GM12878 (cell line): Measurements from ENCODE around the gene HSPA12B. TPM values are rescaled to one million over a fixed set of nuclear protein-coding genes. Genes with fewer than 3 reads are reported as not detected.

Source experiments
- ATAC-seq: fragments of 200-7000 bp; cut with Tn5 transposase; 3 replicates; pipeline ENCODE4 v1.9.1; 2020; ENCODE audit warnings: mild to moderate bottlenecking, moderate library complexity
- BruUV-seq: library from RNA; stranded (reverse); fragments of 400-500 nt; replicated peaks from 2 replicates; lab custom pipeline; 2021; lab: Mats Ljungman, UMichigan
- CTCF ChIA-PET: fragments of 300-600 bp; sonication (Branson Sonifier 250); formaldehyde crosslinking; extraction: SDS; loops from one replicate; lab custom pipeline; 2021; ENCODE audit warnings: inconsistent platforms; lab: Yijun Ruan, JAX
- POLR2A ChIA-PET: fragments of 350-600 bp; formaldehyde crosslinking; extraction: SDS; loops from one replicate; lab custom pipeline; 2021; ENCODE audit warnings: inconsistent platforms; lab: Charles Lee
- RAD21 ChIA-PET: fragments of 300-600 bp; sonication (Branson Sonifier 250); formaldehyde crosslinking; loops from one replicate; lab custom pipeline; 2023; ENCODE audit warnings: antibody characterized with exemption; ENCODE audit not compliant: unreplicated experiment; lab: Charles Lee
- SMC1A ChIA-PET: fragments of 300-600 bp; sonication (Branson Sonifier 250); formaldehyde crosslinking; loops from one replicate; lab custom pipeline; 2023; ENCODE audit not compliant: unreplicated experiment, uncharacterized antibody; lab: Charles Lee
- DNase-seq: peaks from one replicate; pipeline ENCODE4 v3.0.0-alpha.2; 2011; ENCODE audit warnings: low read depth, low spot score
- FAIRE-seq: peaks from 3 replicates; lab custom pipeline; 2011; peaks lifted over from hg19 to GRCh38; lab: Jason Lieb, UNC
- H2AFZ ChIP-seq: 2 replicates; pipeline ENCODE4 v1.6.0; 2011; ENCODE audit warnings: low read depth, low read length, control low read depth; ENCODE audit not compliant: control insufficient read depth
- H3K27ac ChIP-seq: 2 replicates; pipeline ENCODE4 v1.5.1; 2011; ENCODE audit warnings: control low read depth; ENCODE audit not compliant: control insufficient read depth, insufficient read depth
- H3K27me3 ChIP-seq, 2 experiments: replicated peaks in 1 of 2; 2 replicates each; pipeline versions ENCODE4 v1.6.0 to v1.6.1; 2011; ENCODE audit warnings: low read length in 1 of 2; ENCODE audit not compliant: control insufficient read depth in 2 of 2, insufficient read depth in 2 of 2
- H3K36me3 ChIP-seq, 2 experiments: 2 replicates each; pipeline ENCODE4 v1.5.1; 2011; ENCODE audit warnings: low read length in 1 of 2; ENCODE audit not compliant: control insufficient read depth in 2 of 2, insufficient read depth in 2 of 2
- H3K4me1 ChIP-seq: 2 replicates; pipeline ENCODE4 v1.6.1; 2011; ENCODE audit warnings: mild to moderate bottlenecking, low read length, moderate library complexity, mixed read lengths; ENCODE audit not compliant: control insufficient read depth, insufficient read depth
- H3K4me2 ChIP-seq: 2 replicates; pipeline ENCODE4 v1.6.0; 2011; ENCODE audit warnings: control low read depth; ENCODE audit not compliant: control insufficient read depth, insufficient read depth
- H3K4me3 ChIP-seq: fragments of 200-600 bp; sonication (generic); 2 replicates; pipeline ENCODE4 v1.5.1; 2016
- H3K79me2 ChIP-seq: 2 replicates; pipeline ENCODE4 v1.6.0; 2011; ENCODE audit warnings: low read length; ENCODE audit not compliant: control insufficient read depth, insufficient read depth
- H3K9ac ChIP-seq: 2 replicates; pipeline ENCODE4 v1.8.0; 2011; ENCODE audit warnings: low read length, control low read depth, mixed read lengths; ENCODE audit not compliant: control insufficient read depth, insufficient read depth
- H3K9me3 ChIP-seq: replicated peaks from 3 replicates; pipeline ENCODE4 v1.5.1; 2011; ENCODE audit warnings: mild to moderate bottlenecking, low read length; ENCODE audit not compliant: control insufficient read depth, insufficient read depth
- H4K20me1 ChIP-seq: 2 replicates; pipeline ENCODE4 v1.6.0; 2011; ENCODE audit not compliant: control insufficient read depth, insufficient read depth
- BRCA1 ChIP-seq: IDR thresholded peaks from 2 replicates; pipeline ENCODE4 v1.6.1; 2011; ENCODE audit warnings: low read depth, low read length, improper control_type of control experiment
- FOXK2 ChIP-seq: fragments of 450-650 bp; IDR thresholded peaks from 2 replicates; pipeline ENCODE4 v1.6.1; 2017; ENCODE audit warnings: mild to moderate bottlenecking, moderate library complexity
- GATAD2B ChIP-seq: fragments of 450-650 bp; conservative IDR thresholded peaks from 2 replicates; pipeline ENCODE4 v1.6.1; 2017; ENCODE audit warnings: low read depth, mild to moderate bottlenecking, moderate library complexity
- MEF2A ChIP-seq: IDR thresholded peaks from 2 replicates; pipeline ENCODE4 v1.6.1; 2011; ENCODE audit warnings: low read depth, mild to moderate bottlenecking, low read length, moderate library complexity; ENCODE audit not compliant: insufficient read depth
- POLR2AphosphoS5 ChIP-seq: IDR thresholded peaks from 2 replicates; pipeline ENCODE4 v1.6.1; 2011; ENCODE audit warnings: mild to moderate bottlenecking, low read length, inconsistent platforms
- RAD51 ChIP-seq: fragments of 450-650 bp; IDR thresholded peaks from 2 replicates; pipeline ENCODE4 v1.6.1; 2016; ENCODE audit warnings: moderate library complexity, mild to moderate bottlenecking, inconsistent platforms
- ZNF592 ChIP-seq: fragments of 450-650 bp; IDR thresholded peaks from 2 replicates; pipeline ENCODE4 v1.6.1; 2017; ENCODE audit warnings: mild to moderate bottlenecking, moderate library complexity
- WGBS: methylation state at CpG from one replicate; pipeline ENCODE4 v1.1.6; 2016; ENCODE audit warnings: low lambda C conversion rate; ENCODE audit not compliant: insufficient replicate concordance, insufficient coverage; ENCODE audit errors: missing lambda C conversion rate; 5-methylcytosine and 5-hydroxymethylcytosine counted together
- in situ Hi-C: fragments of 300-500 bp; cut with MboI; formaldehyde crosslinking; loops from 9 replicates; pipeline ENCODE4 v1.14.3; 2018; ENCODE audit warnings: mixed read lengths
- intact Hi-C: fragments of 100-400 bp; cut with micrococcal nuclease; formaldehyde crosslinking; loops from one replicate; pipeline ENCODE4 v1.14.2; 2022; ENCODE audit not compliant: unreplicated experiment
- polyA plus RNA-seq, 11 experiments: library from polyadenylated mRNA; depleted of rRNA in 4 of 11; unstranded in 6 of 11; stranded (reverse) in 5 of 11; fragments of >200 nt; fragmentation: Nextera tagmentation in 4 of 11; fragmentation: Illumina TruSeq in 1 of 11; extraction: Ambion mirVana in 4 of 11; extraction: Trizol in 1 of 11; gene quantifications; 1 replicate in 1 of 11; 2 replicates in 10 of 11; pipeline versions ENCODE4 v1.2.1 to v1.2.3, GENCODE V29; 2011 to 2016; ENCODE audit warnings: inconsistent platforms in 2 of 11, missing spikeins in 2 of 11, low read depth in 1 of 11
- total RNA-seq, 4 experiments: library from RNA; depleted of rRNA in 3 of 4; stranded (reverse); fragments of >200 nt in 3 of 4; fragmentation: Illumina TruSeq in 1 of 4; extraction: Trizol in 1 of 4; gene quantifications; 2 replicates each; pipeline versions ENCODE4 v1.2.1 to v1.2.3, GENCODE V29; 2013 to 2021
- TF ChIP-seq, protein P1 (sequence below): IDR thresholded peaks from 2 replicates; pipeline ENCODE4 v1.6.1; 2012; ENCODE audit warnings: low read depth, low read length, improper control_type of control experiment

Gene HSPA12B
- total and polyA plus RNA-seq, 10 of the 15 experiments (the other 5 are each of a cell fraction or from before 2014, with no cell fraction given), result 0.08 TPM; not detected in 9

DNA sequence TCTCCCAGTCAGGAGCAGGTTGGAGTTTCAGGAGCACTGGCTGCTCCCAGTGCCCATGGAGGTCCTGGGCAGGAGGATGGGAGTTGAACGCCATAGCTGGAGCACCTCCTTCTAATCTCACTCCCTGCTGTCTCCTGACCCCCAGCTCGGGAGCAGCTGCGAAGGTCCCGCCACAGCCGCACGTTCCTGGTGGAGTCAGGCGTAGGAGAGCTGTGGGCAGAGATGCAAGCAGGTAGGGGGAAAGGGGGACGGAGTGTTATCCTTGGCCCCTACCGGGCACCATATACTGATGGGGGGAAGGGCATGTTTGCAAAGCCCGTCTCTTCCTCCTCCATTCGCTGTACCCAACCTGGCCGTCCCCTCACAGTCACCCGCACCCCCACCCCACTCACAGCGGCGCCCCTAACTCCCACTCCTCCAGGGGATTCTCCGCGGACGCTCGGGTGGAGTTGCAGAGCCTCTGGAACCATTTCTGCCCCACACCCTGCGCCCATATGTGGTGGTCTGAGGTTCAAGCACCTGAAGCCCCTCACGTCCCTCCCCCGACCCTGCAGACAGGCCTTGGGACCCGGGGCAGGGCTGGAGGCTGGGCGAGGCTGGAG, 16.7 kb downstream of the HSPA12B start:
- H3K36me3 ChIP-seq, result no peaks in the 10 kb centered on the region
- no peak overlapping the region for H3K9ac ChIP-seq
- BruUV-seq, result no TSS peak
- no peaks in the 10 kb centered on the region for H3K4me1 ChIP-seq
- H3K4me2 ChIP-seq, result no peak overlapping the region
- ChIA-PET POLR2A (no interaction called here), CTCF (interaction anchor here (1.0 to 1.5 kb wide), 3 partner anchors 19 to 71 kb away, joined by 3 to 7 read pairs (median 3); partner anchors contain the start of gene ADISSP), SMC1A (interaction anchor here (0.8 to 1.0 kb wide), 2 partner anchors 18 to 208 kb away, joined by 3 read pairs; partner anchors contain the start of gene ADISSP), RAD21 (no interaction called here)
- FAIRE-seq, result no peak
- no peak for ATAC-seq
- no peaks in the 10 kb centered on the region for H3K9me3 ChIP-seq
- no peak overlapping the region for H3K4me3 ChIP-seq
- no peaks in the 10 kb centered on the region for H4K20me1 ChIP-seq
- no peaks in the 10 kb centered on the region for H3K27me3 ChIP-seq
- intact Hi-C loops, result loop anchor here (2.0 kb wide), 2 partner anchors 32 to 72 kb away; partner anchors contain the start of gene AP5S1
- no peak overlapping the region for H3K27ac ChIP-seq
- in situ Hi-C loops, result no loop called here
- 75% methylated on average over 24 of the region's 24 CpGs for WGBS
- no peak for DNase-seq
- TF ChIP-seq, protein P1, sequence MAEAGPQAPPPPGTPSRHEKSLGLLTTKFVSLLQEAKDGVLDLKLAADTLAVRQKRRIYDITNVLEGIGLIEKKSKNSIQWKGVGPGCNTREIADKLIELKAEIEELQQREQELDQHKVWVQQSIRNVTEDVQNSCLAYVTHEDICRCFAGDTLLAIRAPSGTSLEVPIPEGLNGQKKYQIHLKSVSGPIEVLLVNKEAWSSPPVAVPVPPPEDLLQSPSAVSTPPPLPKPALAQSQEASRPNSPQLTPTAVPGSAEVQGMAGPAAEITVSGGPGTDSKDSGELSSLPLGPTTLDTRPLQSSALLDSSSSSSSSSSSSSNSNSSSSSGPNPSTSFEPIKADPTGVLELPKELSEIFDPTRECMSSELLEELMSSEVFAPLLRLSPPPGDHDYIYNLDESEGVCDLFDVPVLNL, result no peak
- TF ChIP-seq POLR2AphosphoS5 (no peak), RAD51 (no peak), MEF2A (no peak), GATAD2B (no peak), ZNF592 (no peak), FOXK2 (no peak), BRCA1 (no peak)
- TF ChIP-seq, all 136 proteins: peak for 0
- no peak overlapping the region for H2AFZ ChIP-seq
- no peaks in the 10 kb centered on the region for H3K79me2 ChIP-seq
